ENCODE measurements around the gene TRPV4. TPM values are rescaled to one million over a fixed set of nuclear protein-coding genes. Genes with fewer than 3 reads are reported as not detected.
A peak's percentile ranks its signal among the peaks of the same experiment; 100 is the strongest.

TRPV4 gene
- total RNA-seq, 2 donors from 2014 or later, result 2.0 to 5.7 TPM

DNA sequence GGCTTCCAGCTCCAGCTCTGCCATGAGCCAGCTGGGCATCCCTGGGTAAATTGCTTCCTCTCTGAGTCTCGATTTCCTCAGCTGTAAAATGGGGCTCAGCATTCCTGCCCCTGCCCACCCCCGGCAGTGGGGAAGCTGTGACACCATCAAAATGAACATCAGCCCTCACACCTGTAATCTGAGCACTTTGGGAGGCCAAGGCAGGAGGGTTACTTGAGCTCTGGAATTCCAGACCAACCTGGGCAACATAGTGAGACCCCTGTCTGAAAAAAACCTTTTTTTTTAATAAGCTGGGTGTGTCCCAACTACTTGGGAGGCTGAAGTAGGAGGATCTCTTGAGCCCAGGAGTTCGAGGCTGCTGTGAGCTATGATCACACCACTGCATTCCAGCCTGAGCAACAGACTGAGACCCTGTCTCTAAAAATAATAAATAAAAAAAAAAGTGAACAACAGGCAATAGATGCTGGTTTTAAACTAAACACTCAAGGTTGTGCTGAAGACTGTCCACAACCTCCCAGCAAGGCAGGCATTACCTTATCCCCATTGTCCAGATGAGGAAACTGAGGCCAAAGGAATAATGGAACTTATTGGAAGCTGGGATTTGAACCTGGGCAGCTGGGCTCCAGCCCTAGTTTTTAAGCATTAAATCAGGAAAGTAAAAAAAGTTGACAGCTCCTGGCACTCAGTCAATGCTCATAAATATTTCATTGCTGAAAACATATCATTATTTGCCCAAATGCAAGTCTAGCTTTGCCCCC lies 4.3 kb downstream of the TRPV4 start:
- Histone ChIP-seq H3K4me1 (ENCODE audit: control insufficient read depth in 1 of 2, low read depth in 2 of 2) (peaks cover 0 to 4% of the 10 kb centered on the region in 2 donors), H3K27me3 (replicated peaks; ENCODE audit: insufficient read depth) (no peaks in the 10 kb centered on the region), H3K36me3 (no peaks in the 10 kb centered on the region), H3K9me3 (no peaks in the 10 kb centered on the region), H3K4me3 (no peak overlapping the region), H3K27ac (no peak overlapping the region)
- ATAC-seq (ENCODE audit: insufficient number of reproducible peaks, low FRiP score, low read depth), result no peak
- no peak for DNase-seq (ENCODE audit: low spot score)
- no peak for TF ChIP-seq CTCF (IDR thresholded peaks at IDR 0.05)

- no peak overlapping the region for H3K4me3 ChIP-seq
- TF ChIP-seq CTCF (IDR thresholded peaks at IDR 0.05), result no peak
- no peak overlapping the region for H3K27ac ChIP-seq
- peaks cover 0 to 8% of the 10 kb centered on the region in 2 donors for H3K4me1 ChIP-seq (ENCODE audit: control insufficient read depth in 1 of 2, low read depth in 2 of 2)
- DNase-seq (ENCODE audit: low spot score) (peak; percentile 6), ATAC-seq (ENCODE audit: insufficient number of reproducible peaks, low FRiP score, low read depth) (no peak)
- no peaks in the 10 kb centered on the region for H3K9me3 ChIP-seq
- no peaks in the 10 kb centered on the region for H3K27me3 ChIP-seq (replicated peaks; ENCODE audit: insufficient read depth)
- no peaks in the 10 kb centered on the region for H3K36me3 ChIP-seq
These were observed 5.3 kb downstream of the TRPV4 start for GRCh38 chr12:109827566-109828550.

GRCh38 chr12:109827080-109827479 lies 6.1 kb downstream of the TRPV4 start:
- ATAC-seq (ENCODE audit: insufficient number of reproducible peaks, low FRiP score, low read depth) (no peak), DNase-seq (ENCODE audit: low spot score) (no peak)
- Histone ChIP-seq H3K27ac (no peak overlapping the region), H3K27me3 (replicated peaks; ENCODE audit: insufficient read depth) (no peaks in the 10 kb centered on the region), H3K9me3 (no peaks in the 10 kb centered on the region), H3K36me3 (no peaks in the 10 kb centered on the region), H3K4me3 (no peak overlapping the region), H3K4me1 (ENCODE audit: control insufficient read depth in 1 of 2, low read depth in 2 of 2) (peaks cover 0 to 15% of the 10 kb centered on the region in 2 donors)
- no peak for TF ChIP-seq CTCF (IDR thresholded peaks at IDR 0.05)

DNA sequence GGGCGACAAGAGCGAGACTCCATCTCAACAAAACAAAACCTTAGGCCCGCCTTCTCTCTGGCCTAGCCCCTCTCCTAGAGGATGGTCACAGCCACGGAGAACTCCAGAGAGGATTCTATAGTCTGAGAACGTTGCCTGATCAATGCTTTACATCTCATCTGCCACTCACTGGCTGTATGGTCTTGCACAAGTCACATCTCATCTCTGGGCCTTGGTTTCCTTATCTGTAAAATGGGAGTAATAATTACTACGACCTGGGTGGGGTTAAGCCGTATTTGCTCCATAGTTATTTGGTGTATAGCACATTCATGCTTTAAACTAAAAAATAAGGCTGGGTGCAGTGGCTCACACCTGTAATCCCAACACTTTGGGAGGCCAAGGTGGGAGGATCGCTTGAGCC lies 8.5 kb downstream of the TRPV4 start:
- Histone ChIP-seq H3K9me3 (no peaks in the 10 kb centered on the region), H3K27ac (no peak overlapping the region), H3K36me3 (no peaks in the 10 kb centered on the region), H3K27me3 (replicated peaks; ENCODE audit: insufficient read depth) (no peaks in the 10 kb centered on the region), H3K4me3 (no peak overlapping the region), H3K4me1 (ENCODE audit: control insufficient read depth in 1 of 2, low read depth in 2 of 2) (peaks cover 0 to 16% of the 10 kb centered on the region in 2 donors)
- DNase-seq (ENCODE audit: low spot score) (no peak), ATAC-seq (ENCODE audit: insufficient number of reproducible peaks, low FRiP score, low read depth) (no peak)
- TF ChIP-seq CTCF (IDR thresholded peaks at IDR 0.05), result no peak

- DNase-seq (ENCODE audit: low spot score) (no peak), ATAC-seq (ENCODE audit: insufficient number of reproducible peaks, low FRiP score, low read depth) (no peak)
- Histone ChIP-seq H3K27ac (no peak overlapping the region), H3K9me3 (no peaks in the 10 kb centered on the region), H3K27me3 (replicated peaks; ENCODE audit: insufficient read depth) (no peaks in the 10 kb centered on the region), H3K4me3 (peak overlapping the region; percentile 26), H3K4me1 (ENCODE audit: control insufficient read depth in 1 of 2, low read depth in 2 of 2) (peaks cover 0 to 16% of the 10 kb centered on the region in 2 donors), H3K36me3 (no peaks in the 10 kb centered on the region)
- no peak for TF ChIP-seq CTCF (IDR thresholded peaks at IDR 0.05)
These were observed 10.2 kb downstream of the TRPV4 start for GRCh38 chr12:109822951-109823411.
